Measurements from ENCODE around the gene HLA-DMB. TPM values are rescaled to one million over a fixed set of nuclear protein-coding genes. Genes with fewer than 3 reads are reported as not detected.
"Not testable (repeated sequence)": the region's sequence is repeated elsewhere in the genome, so short reads cannot be mapped to it uniquely, and the experiment has no call there.

Gene HLA-DMB
- total RNA-seq, 6 experiments from 2014 or later: not detected

GRCh38 chr6:32945953-32946352, 5.1 kb upstream of the HLA-DMB start:
- H3K36me3 Mint-ChIP-seq (ENCODE audit: low read depth): no peaks in the 10 kb centered on the region
- DNase-seq: no peak
- no peak overlapping the region for H3K4me3 Mint-ChIP-seq
- peaks cover 24% of the 10 kb centered on the region for H3K27me3 Mint-ChIP-seq (ENCODE audit: insufficient read depth)
- H3K4me1 Mint-ChIP-seq (ENCODE audit: low read depth): no peaks in the 10 kb centered on the region
- H3K27ac Mint-ChIP-seq: no peak overlapping the region
- no peak for TF ChIP-seq CTCF (IDR thresholded peaks at IDR 0.05)
- H3K9me3 Mint-ChIP-seq: no peaks in the 10 kb centered on the region

- H3K36me3 Mint-ChIP-seq (ENCODE audit: low read depth): no peaks in the 10 kb centered on the region
- DNase-seq: no peak
- no peak for TF ChIP-seq CTCF (IDR thresholded peaks at IDR 0.05)
- H3K27me3 Mint-ChIP-seq (ENCODE audit: insufficient read depth): peaks cover 28% of the 10 kb centered on the region
- H3K4me3 Mint-ChIP-seq: no peak overlapping the region
- no peaks in the 10 kb centered on the region for H3K4me1 Mint-ChIP-seq (ENCODE audit: low read depth)
- H3K9me3 Mint-ChIP-seq: no peaks in the 10 kb centered on the region
- no peak overlapping the region for H3K27ac Mint-ChIP-seq
These were observed 4.4 kb upstream of the HLA-DMB start for GRCh38 chr6:32945108-32945760.

- H3K4me1 Mint-ChIP-seq (ENCODE audit: low read depth): no peaks in the 10 kb centered on the region
- no peaks in the 10 kb centered on the region for H3K36me3 Mint-ChIP-seq (ENCODE audit: low read depth)
- DNase-seq: no peak
- no peak for TF ChIP-seq CTCF (IDR thresholded peaks at IDR 0.05)
- H3K9me3 Mint-ChIP-seq: no peaks in the 10 kb centered on the region
- H3K27ac Mint-ChIP-seq: no peak overlapping the region
- peaks cover 25% of the 10 kb centered on the region for H3K27me3 Mint-ChIP-seq (ENCODE audit: insufficient read depth)
- H3K4me3 Mint-ChIP-seq: no peak overlapping the region; the same call in 1 of the 2 replicates
These were observed 3.2 kb upstream of the HLA-DMB start for GRCh38 chr6:32943864-32944649.

- H3K4me1 Mint-ChIP-seq (ENCODE audit: low read depth); DNase-seq; H3K27ac Mint-ChIP-seq; H3K9me3 Mint-ChIP-seq; H3K4me3 Mint-ChIP-seq; H3K36me3 Mint-ChIP-seq (ENCODE audit: low read depth): not testable (repeated sequence)
- peaks cover 34% of the 10 kb centered on the region for H3K27me3 Mint-ChIP-seq (ENCODE audit: insufficient read depth)
These were observed 1.8 kb upstream of the HLA-DMB start for GRCh38 chr6:32942555-32943123.

- TF ChIP-seq CTCF (IDR thresholded peaks at IDR 0.05): no peak
- H3K4me3 Mint-ChIP-seq: no peak overlapping the region
- DNase-seq: no peak
- no peaks in the 10 kb centered on the region for H3K36me3 Mint-ChIP-seq (ENCODE audit: low read depth)
- H3K27ac Mint-ChIP-seq: no peak overlapping the region
- no peaks in the 10 kb centered on the region for H3K4me1 Mint-ChIP-seq (ENCODE audit: low read depth)
- no peaks in the 10 kb centered on the region for H3K9me3 Mint-ChIP-seq
- H3K27me3 Mint-ChIP-seq (ENCODE audit: insufficient read depth): peaks cover 45% of the 10 kb centered on the region
These were observed 463 bp upstream of the HLA-DMB start for GRCh38 chr6:32941214-32941768.

GRCh38 chr6:32938494-32938893, 2.3 kb downstream of the HLA-DMB start:
- Mint-ChIP-seq H3K27me3 (ENCODE audit: insufficient read depth) (peaks cover 51% of the 10 kb centered on the region), H3K4me3 (no peak overlapping the region), H3K27ac (no peak overlapping the region), H3K4me1 (ENCODE audit: low read depth) (no peaks in the 10 kb centered on the region), H3K9me3 (no peaks in the 10 kb centered on the region), H3K36me3 (ENCODE audit: low read depth) (no peaks in the 10 kb centered on the region)
- TF ChIP-seq CTCF (IDR thresholded peaks at IDR 0.05): no peak
- DNase-seq: no peak
